NCI-H748 treated with DMSO at 0.1 percent for 48 hours (cell line): ENCODE measurements around the gene CRYGS.

Experiments used
- DNase-seq: peaks from one replicate; lab custom pipeline; 2025; lab: John Stamatoyannopoulos, UW

CRYGS gene

DNA sequence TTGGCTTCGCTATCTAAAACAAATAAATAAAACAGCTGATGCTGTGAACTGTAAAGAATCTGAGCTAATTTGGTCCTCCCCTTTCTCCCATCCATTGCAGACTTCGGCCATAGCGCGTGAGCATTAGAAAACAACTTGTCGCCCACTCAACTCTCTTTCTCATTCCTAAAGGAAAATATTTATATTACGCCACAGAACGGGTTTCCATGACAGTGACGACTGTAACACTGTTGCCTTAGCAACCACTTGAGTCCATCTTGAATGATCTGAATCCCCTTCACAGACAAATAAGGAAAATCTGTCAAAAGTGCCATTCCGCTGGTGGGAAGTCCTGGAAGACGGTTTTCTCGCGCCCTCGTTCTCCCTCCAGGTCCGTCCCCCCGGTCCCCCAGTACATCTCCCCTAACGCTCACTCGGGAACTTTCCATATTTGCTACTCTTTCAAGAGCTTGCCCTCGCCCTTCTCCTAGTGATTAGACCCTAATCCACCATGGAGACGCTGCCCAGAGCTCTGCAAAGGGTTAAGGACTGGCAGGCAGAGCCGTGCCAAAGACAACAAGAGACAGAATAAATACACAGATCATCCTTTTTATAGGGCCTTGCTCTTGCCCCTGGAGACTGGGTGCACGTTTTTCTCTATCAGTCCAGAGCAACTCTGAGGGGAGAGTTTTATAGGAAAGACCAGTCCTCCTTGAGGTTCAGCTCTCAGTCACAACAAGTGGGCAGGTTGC lies 50.5 kb downstream of the CRYGS start:
- no peak for DNase-seq

GRCh38 chr3:186492385-186492984 lies 51.7 kb downstream of the CRYGS start:
- DNase-seq = no peak

- no peak for DNase-seq
Observed at GRCh38 chr3:186489507-186489906, 54.7 kb downstream of the CRYGS start.
